RWPE2 (cell line): ENCODE data around the gene MAP2K7.
"Not testable (repeated sequence)": the region's sequence is repeated elsewhere in the genome, so short reads cannot be mapped to it uniquely, and the experiment has no call there.

Experiments used
- ATAC-seq: fragments of 200-7000 bp; cut with Tn5 transposase; 3 replicates; pipeline ENCODE4 v1.9.1; 2021; ENCODE audit warnings: low read depth
- DNase-seq: peaks from one replicate; pipeline ENCODE4 v3.0.0-alpha.2; 2020; ENCODE audit warnings: low spot score
- H3K27ac ChIP-seq: fragments of 450-650 bp; 2 replicates; pipeline ENCODE4 v1.5.1; 2017; ENCODE audit warnings: mild to moderate bottlenecking; ENCODE audit not compliant: poor library complexity, severe bottlenecking
- H3K27me3 ChIP-seq: fragments of 250-450 bp; sonication (Bioruptor Pico); 2 replicates; pipeline ENCODE4 v1.5.1; 2021; ENCODE audit warnings: mild to moderate bottlenecking, moderate library complexity; ENCODE audit not compliant: insufficient read depth, poor library complexity, severe bottlenecking
- H3K36me3 ChIP-seq: fragments of 250-450 bp; sonication (Bioruptor Pico); 2 replicates; pipeline ENCODE4 v1.5.1; 2020; ENCODE audit warnings: low read depth, mild to moderate bottlenecking, moderate library complexity
- H3K4me1 ChIP-seq: fragments of 250-450 bp; sonication (Bioruptor Pico); 2 replicates; pipeline ENCODE4 v1.5.1; 2021; ENCODE audit warnings: mild to moderate bottlenecking, moderate library complexity; ENCODE audit not compliant: insufficient read depth, poor library complexity, severe bottlenecking
- H3K4me3 ChIP-seq: fragments of 250-450 bp; sonication (Bioruptor Pico); 2 replicates; pipeline ENCODE4 v1.5.1; 2021; ENCODE audit warnings: mild to moderate bottlenecking, moderate library complexity; ENCODE audit not compliant: severe bottlenecking
- H3K9me3 ChIP-seq: fragments of 250-450 bp; sonication (Bioruptor Pico); 2 replicates; pipeline ENCODE4 v1.5.1; 2021; ENCODE audit warnings: mild to moderate bottlenecking, moderate library complexity; ENCODE audit not compliant: severe bottlenecking
- TF ChIP-seq, protein P1 (sequence below): fragments of 450-650 bp; IDR thresholded peaks from one replicate; pipeline ENCODE4 v1.5.1; 2017; ENCODE audit warnings: mild to moderate bottlenecking, moderate library complexity; ENCODE audit not compliant: poor library complexity, severe bottlenecking

MAP2K7 gene

DNA sequence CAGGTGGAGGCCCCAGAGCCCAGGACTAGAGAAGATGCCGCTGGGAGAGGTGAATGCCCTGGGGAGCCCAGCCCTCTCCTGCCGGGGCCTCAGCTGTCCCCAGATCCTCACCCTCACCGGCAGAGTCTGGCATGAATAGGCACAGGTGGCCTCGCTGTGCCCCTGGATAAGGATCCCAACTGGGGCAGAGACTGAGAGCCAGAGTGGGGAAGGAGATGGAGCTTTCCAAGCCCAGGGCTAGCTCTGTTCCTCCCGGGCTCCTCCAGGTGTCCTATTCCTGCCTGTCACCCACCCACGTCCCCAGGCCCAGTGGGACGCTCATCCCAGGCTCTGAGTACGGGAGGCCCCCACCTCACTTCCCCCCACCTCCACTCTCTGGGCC is 46.0 kb upstream of the MAP2K7 start:
- DNase-seq (no peak), ATAC-seq (no peak)
- no peaks in the 10 kb centered on the region for H3K36me3 ChIP-seq
- H3K9me3 ChIP-seq = no peaks in the 10 kb centered on the region
- H3K4me3 ChIP-seq = no peak overlapping the region
- H3K4me1 ChIP-seq = no peaks in the 10 kb centered on the region
- H3K27me3 ChIP-seq = no peaks in the 10 kb centered on the region
- H3K27ac ChIP-seq = no peak overlapping the region
- TF ChIP-seq, protein P1, sequence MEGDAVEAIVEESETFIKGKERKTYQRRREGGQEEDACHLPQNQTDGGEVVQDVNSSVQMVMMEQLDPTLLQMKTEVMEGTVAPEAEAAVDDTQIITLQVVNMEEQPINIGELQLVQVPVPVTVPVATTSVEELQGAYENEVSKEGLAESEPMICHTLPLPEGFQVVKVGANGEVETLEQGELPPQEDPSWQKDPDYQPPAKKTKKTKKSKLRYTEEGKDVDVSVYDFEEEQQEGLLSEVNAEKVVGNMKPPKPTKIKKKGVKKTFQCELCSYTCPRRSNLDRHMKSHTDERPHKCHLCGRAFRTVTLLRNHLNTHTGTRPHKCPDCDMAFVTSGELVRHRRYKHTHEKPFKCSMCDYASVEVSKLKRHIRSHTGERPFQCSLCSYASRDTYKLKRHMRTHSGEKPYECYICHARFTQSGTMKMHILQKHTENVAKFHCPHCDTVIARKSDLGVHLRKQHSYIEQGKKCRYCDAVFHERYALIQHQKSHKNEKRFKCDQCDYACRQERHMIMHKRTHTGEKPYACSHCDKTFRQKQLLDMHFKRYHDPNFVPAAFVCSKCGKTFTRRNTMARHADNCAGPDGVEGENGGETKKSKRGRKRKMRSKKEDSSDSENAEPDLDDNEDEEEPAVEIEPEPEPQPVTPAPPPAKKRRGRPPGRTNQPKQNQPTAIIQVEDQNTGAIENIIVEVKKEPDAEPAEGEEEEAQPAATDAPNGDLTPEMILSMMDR = no peak

DNA sequence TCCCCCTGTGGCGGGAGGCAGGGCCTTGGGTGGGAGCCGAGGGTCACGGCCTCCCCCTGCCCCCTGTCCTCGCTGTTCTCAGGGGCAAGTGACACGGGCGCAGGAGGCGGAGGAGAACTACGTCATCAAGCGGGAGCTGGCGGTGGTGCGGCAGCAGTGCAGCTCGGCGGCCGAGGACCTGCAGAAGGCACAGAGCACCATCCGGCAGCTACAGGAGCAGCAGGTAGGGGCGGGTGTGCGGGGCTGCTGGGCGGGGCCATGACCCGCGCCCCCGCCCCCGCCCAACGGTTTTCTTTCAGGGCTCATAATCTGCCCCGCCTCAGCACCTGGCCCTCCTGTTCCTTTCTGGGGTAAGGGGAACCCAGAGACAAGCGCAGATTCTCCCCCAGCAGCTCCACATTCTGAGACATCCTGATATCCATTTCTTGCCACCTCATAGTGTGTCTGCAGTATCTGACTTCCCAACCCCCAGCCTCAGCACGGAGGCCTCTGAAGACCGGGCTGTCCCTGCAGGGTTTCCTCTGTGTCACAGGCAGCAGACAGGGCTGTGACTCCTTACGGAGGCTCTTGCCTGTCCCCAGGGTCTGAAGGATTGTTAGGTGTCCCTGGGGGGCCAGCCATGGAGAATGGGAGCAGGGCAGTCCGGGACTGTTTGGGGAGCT is 45.4 kb upstream of the MAP2K7 start:
- H3K4me3 ChIP-seq = no peak overlapping the region
- H3K27me3 ChIP-seq = no peaks in the 10 kb centered on the region
- no peaks in the 10 kb centered on the region for H3K4me1 ChIP-seq
- H3K9me3 ChIP-seq = no peaks in the 10 kb centered on the region
- H3K36me3 ChIP-seq = no peaks in the 10 kb centered on the region
- TF ChIP-seq, protein P1 = no peak
- ATAC-seq = no peak
- no peak for DNase-seq
- H3K27ac ChIP-seq = no peak overlapping the region

DNA sequence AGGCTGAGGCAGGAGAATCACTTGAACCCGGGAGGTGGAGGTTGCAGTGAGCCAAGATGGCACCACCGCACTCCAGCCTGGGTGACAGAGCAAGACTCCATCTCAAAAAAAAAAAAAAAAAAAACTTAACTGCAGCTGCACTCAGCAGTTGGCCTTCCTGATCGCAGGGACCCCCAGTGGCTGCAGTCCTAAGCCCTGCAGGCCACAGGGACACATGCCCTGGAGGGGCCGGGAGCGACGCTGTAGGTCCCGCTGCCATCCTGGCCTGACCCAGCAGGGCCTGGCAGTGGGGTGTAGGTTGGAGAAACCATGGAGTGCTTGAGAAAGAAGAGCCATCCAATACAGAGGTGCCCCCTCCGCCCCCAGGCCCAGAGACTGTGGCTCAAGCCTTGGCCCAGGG is 44.6 kb upstream of the MAP2K7 start:
- not testable (repeated sequence) for DNase-seq, H3K4me3 ChIP-seq, H3K27ac ChIP-seq, ATAC-seq, H3K4me1 ChIP-seq, H3K9me3 ChIP-seq, H3K36me3 ChIP-seq, H3K27me3 ChIP-seq

DNA sequence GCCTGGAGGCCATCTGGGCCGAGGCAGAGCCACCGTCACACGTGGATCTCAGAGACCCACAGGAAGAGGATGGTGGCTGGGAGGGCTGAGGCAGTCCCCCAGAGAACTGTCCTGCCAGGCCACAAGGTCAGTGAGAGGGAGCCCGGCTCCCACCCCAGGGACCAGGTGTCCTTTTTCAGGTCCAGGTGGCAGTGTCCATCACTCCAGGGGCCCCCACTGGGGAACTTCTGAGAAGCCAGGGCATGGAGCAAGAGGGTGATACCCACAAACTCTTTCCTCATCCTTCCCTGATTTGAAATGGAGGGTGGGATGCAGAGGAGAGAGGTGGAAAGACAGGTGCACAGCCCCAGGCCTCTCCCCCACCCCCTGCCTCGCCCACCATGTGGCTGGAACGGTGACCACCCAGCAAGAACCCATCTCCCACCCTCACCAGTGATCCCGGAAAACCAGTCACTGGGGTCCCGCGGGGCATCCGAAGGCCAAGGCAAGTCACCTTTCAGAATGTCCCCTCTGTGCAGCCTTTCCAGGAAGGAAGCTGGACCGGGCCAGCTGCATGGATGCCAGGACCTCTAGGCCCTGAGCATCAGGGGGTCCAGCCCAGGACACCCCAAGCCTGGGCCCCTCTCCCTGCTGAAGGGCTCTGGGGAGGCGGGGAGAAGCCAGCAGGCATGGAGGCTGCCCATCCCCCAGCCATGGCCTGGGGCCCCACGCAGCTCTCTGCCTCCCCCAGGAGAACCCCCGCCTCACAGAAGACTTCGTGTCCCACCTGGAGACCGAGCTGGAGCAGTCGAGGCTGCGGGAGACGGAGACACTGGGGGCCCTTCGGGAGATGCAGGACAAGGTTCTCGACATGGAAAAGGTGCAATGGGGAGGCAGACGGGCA is 43.6 kb upstream of the MAP2K7 start:
- H3K27ac ChIP-seq = no peak overlapping the region
- H3K4me3 ChIP-seq = no peak overlapping the region
- H3K9me3 ChIP-seq = no peaks in the 10 kb centered on the region
- H3K36me3 ChIP-seq = no peaks in the 10 kb centered on the region
- ATAC-seq = no peak
- H3K4me1 ChIP-seq = no peaks in the 10 kb centered on the region
- H3K27me3 ChIP-seq = no peaks in the 10 kb centered on the region
- TF ChIP-seq, protein P1 = no peak
- no peak for DNase-seq

DNA sequence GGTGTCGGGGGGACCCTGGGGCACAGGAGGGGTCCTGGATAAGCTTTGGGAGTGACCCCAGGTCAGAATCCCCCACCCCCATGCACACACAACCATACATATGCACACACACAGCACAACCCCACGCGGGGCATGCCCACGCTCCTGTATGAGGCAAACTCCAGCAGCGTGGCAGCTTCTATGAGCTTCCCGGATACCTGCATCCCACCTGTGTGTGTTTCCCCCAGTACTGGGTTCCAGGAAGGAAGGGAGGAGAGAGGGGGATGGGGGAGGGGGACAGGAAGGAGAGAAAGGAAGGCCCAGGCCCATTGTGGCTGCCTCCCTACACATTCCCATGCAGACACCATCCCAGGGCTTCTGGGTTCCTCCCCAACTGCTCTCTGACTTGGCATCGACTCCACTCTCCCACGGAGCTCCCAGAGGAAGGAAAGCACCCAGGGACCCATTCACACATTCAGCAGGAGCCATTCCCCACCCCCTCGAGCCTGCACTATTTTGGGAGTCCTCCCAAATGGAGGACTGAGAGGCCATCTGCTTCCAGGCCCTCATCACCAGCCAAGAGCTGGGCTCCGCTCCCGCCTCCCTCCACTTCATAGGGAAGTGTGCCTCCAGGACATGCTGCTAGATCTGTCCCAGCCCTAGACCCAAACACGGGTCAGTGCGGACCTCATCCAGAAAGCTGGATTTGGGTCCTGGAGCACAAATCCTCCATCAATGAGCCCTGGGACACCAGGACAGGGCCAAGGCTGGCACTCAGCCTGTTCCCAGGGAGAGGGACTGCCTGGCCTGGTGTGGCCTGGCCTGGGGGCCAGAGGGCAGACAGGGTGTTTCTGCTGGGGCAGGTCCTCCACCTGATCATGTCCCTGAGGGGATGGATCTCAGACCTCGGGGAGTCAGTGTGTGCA is 42.7 kb upstream of the MAP2K7 start:
- TF ChIP-seq, protein P1 = no peak
- Histone ChIP-seq H3K9me3 (no peaks in the 10 kb centered on the region), H3K36me3 (no peaks in the 10 kb centered on the region), H3K4me1 (no peaks in the 10 kb centered on the region), H3K27me3 (no peaks in the 10 kb centered on the region), H3K27ac (no peak overlapping the region), H3K4me3 (no peak overlapping the region)
- DNase-seq (no peak), ATAC-seq (no peak)
